Prostate gland (tissue), 2 donors: ENCODE measurements around the gene ACAA1. TPM values are rescaled to one million over a fixed set of nuclear protein-coding genes. Genes with fewer than 3 reads are reported as not detected.

Experiments used
- DNase-seq: peaks from one replicate; pipeline ENCODE4 v3.0.0-alpha.2; 2019; ENCODE audit warnings: low spot score
- H3K27ac ChIP-seq, 2 donors: fragments of 200-600 bp; sonication (generic); 2 replicates each; pipeline ENCODE4 v1.5.1; 2017 to 2019
- H3K27me3 ChIP-seq: fragments of 200-600 bp; sonication (generic); replicated peaks from 2 replicates; pipeline ENCODE4 v1.5.1; 2019; ENCODE audit not compliant: insufficient read depth
- H3K36me3 ChIP-seq, 2 donors: fragments of 200-600 bp; sonication (generic); 1 replicate in 1 of 2; 2 replicates in 1 of 2; pipeline versions ENCODE4 v1.5.1 to v1.8.1; 2017 to 2019
- H3K4me1 ChIP-seq: fragments of 200-600 bp; sonication (generic); replicated peaks from 2 replicates; pipeline ENCODE4 v1.5.1; 2019
- H3K4me3 ChIP-seq, 2 donors: fragments of 200-600 bp; sonication (generic); 2 replicates each; pipeline ENCODE4 v1.5.1; 2017 to 2019
- H3K9me3 ChIP-seq: fragments of 200-600 bp; sonication (generic); 2 replicates; pipeline ENCODE4 v1.5.1; 2017
- POLR2A ChIP-seq: fragments of 450-650 bp; IDR thresholded peaks from one replicate; pipeline ENCODE4 v1.6.1; 2016; ENCODE audit warnings: antibody characterized with exemption, mild to moderate bottlenecking
- POLR2AphosphoS5 ChIP-seq: sonication (generic); formaldehyde crosslinking; IDR thresholded peaks from one replicate; pipeline ENCODE4 v1.6.1; 2017; ENCODE audit warnings: antibody characterized with exemption
- WGBS: methylation state at CpG from one replicate; pipeline ENCODE4 v1.1.5; 2018; 5-methylcytosine and 5-hydroxymethylcytosine counted together
- intact Hi-C: fragments of 100-400 bp; cut with DNase I; formaldehyde crosslinking; loops from one replicate; pipeline ENCODE4 v1.14.2; 2022
- total RNA-seq, 2 donors: library from RNA; depleted of rRNA; stranded (reverse); fragments of >200 nt; gene quantifications; one replicate each; pipeline ENCODE4 v1.1.0, GENCODE V29; 2016
- TF ChIP-seq, protein P1 (sequence below), 4 experiments: fragments of 200-600 bp in 2 of 4; fragments of 450-650 bp in 2 of 4; sonication (generic) in 2 of 4; IDR thresholded peaks; 1 replicate in 3 of 4; 2 replicates in 1 of 4; pipeline ENCODE4 v1.5.1; 2016 to 2019; ENCODE audit warnings: antibody characterized with exemption in 4 of 4, mild to moderate bottlenecking in 2 of 4, moderate library complexity in 2 of 4

ACAA1 gene
- total RNA-seq, 2 donors from 2014 or later, result 89.8 to 112 TPM

DNA sequence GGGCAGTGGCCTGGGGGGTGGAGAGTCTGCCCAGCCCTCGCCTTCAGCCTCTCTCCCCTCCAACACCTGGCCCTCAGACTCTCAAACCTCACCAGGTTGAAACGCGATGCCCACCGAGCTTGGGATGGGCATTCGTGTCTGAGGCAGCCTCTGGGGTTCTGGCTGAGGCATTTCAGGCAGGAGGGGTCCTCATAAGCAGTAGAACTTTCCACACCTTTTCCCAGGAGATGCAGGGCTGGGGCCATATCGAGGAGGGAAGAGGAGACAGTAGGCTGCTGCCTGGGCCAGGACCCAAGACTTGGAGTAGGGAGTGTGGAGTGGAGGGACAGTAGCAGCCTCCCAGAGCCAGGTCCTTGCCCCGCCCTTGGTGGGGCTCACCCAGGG, 24.6 kb downstream of the ACAA1 start:
- Histone ChIP-seq H3K27ac (no peak overlapping the region), H3K4me1 (no peaks in the 10 kb centered on the region), H3K27me3 (no peaks in the 10 kb centered on the region), H3K9me3 (no peaks in the 10 kb centered on the region), H3K4me3 (no peak overlapping the region), H3K36me3 (no peaks in the 10 kb centered on the region)
- intact Hi-C loops, result no loop called here
- no peak for TF ChIP-seq POLR2A
- no peak for TF ChIP-seq POLR2AphosphoS5
- TF ChIP-seq, protein P1, sequence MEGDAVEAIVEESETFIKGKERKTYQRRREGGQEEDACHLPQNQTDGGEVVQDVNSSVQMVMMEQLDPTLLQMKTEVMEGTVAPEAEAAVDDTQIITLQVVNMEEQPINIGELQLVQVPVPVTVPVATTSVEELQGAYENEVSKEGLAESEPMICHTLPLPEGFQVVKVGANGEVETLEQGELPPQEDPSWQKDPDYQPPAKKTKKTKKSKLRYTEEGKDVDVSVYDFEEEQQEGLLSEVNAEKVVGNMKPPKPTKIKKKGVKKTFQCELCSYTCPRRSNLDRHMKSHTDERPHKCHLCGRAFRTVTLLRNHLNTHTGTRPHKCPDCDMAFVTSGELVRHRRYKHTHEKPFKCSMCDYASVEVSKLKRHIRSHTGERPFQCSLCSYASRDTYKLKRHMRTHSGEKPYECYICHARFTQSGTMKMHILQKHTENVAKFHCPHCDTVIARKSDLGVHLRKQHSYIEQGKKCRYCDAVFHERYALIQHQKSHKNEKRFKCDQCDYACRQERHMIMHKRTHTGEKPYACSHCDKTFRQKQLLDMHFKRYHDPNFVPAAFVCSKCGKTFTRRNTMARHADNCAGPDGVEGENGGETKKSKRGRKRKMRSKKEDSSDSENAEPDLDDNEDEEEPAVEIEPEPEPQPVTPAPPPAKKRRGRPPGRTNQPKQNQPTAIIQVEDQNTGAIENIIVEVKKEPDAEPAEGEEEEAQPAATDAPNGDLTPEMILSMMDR (IDR thresholded peaks at IDR 0.05), result no peak
- 84% methylated on average over 7 of the region's 7 CpGs for WGBS
- no peak for DNase-seq

DNA sequence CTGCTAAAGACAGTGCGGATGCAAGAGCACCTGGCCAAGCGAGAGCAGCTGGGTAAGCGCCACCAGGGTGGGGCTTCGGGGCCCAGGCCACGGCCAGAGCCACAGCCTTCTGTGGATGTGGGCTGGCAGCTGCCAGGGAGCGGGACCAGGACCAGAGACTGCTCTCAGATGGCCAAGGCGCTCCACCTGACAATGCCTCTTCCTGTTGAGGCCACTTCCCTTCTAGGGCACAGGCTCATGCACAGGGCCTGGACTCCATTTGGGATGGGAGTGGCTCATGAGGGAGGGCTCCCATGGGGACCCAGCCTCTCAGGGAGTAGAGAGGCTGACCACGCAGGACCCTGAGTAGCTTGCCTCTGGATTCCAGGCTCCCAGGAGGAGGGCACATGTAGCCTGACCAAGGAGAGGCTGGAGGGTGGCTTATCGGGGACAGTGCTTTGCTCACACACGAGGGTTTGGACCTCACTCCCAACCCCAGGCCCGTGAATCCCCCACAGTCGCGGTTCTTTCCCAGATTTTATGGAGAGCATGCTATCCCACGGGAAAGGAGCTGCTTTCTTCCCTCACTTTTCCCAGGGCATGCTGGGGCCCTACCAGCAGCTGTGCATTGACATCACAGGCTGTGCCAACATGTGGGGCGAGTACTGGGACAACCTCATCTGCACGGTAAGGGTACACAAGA, 25.1 kb downstream of the ACAA1 start:
- Histone ChIP-seq H3K9me3 (no peaks in the 10 kb centered on the region), H3K36me3 (no peaks in the 10 kb centered on the region), H3K4me3 (no peak overlapping the region), H3K27me3 (no peaks in the 10 kb centered on the region), H3K4me1 (no peaks in the 10 kb centered on the region), H3K27ac (no peak overlapping the region)
- intact Hi-C loops, result no loop called here
- WGBS, result 76% methylated on average over 15 of the region's 16 CpGs
- DNase-seq, result no peak
- no peak for TF ChIP-seq POLR2A
- TF ChIP-seq, protein P1 (IDR thresholded peaks at IDR 0.05), result no peak
- TF ChIP-seq POLR2AphosphoS5, result no peak

DNA sequence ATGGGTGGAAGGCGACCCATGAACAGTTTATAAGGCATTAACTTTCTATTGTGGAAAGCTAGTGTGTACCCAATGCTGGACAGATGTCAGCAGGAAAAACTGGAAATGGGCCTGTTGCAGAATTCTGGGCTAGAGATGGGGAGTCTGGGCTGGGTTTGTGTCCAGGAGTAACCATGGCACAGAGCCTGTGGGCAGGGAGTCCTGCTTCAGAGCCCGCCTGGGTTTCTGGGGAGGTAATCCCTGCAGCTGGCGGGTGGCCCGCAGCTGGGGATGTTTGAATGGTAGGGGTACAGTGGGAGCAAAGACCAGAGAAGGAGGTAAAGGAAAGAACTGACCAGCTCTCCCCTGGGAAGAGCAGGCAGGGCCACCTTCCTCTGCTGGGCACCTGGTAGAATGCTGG, 25.7 kb downstream of the ACAA1 start:
- no peaks in the 10 kb centered on the region for H3K9me3 ChIP-seq
- H3K4me1 ChIP-seq, result no peaks in the 10 kb centered on the region
- WGBS, result 86% methylated on average over 4 of the region's 4 CpGs
- no peak overlapping the region for H3K27ac ChIP-seq
- intact Hi-C loops, result no loop called here
- H3K4me3 ChIP-seq, result no peak overlapping the region
- no peaks in the 10 kb centered on the region for H3K36me3 ChIP-seq
- TF ChIP-seq POLR2A (no peak), POLR2AphosphoS5 (no peak)
- TF ChIP-seq, protein P1 (IDR thresholded peaks at IDR 0.05), result no peak
- DNase-seq, result no peak
- H3K27me3 ChIP-seq, result no peaks in the 10 kb centered on the region

DNA sequence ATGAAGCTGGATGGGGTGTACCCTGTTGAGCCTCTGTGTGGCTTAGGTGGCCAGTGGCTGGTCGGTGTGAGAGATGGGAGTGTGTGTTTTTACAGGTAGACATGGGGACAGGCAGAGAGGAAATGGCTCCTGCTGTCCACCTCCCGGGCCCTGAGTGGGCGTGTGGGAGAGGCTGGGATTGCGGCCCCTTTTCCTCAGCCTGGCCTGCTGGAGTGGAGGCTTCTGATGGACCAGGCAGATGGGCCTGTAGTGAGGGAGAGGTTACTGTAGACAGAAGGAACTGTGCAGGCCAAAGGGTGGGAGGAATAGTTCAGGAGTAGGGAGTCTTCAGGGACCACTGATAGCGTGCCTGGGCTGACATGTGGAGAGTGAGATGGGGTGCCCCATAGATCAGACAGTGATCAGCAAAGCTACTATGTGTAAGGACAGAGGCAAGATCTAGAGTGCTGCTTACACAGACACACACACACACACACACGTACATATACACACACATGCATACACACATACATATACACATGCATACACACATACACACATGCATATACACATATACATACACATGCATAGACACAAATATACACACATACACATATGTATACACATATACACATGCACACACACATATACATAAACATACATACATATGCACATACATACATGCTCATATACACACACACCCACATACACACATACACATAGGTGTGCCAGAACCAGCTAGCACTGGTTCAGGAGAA, 26.4 kb downstream of the ACAA1 start:
- Histone ChIP-seq H3K4me3 (no peak overlapping the region), H3K4me1 (no peaks in the 10 kb centered on the region), H3K9me3 (no peaks in the 10 kb centered on the region), H3K27me3 (no peaks in the 10 kb centered on the region), H3K36me3 (no peaks in the 10 kb centered on the region), H3K27ac (no peak overlapping the region)
- no peak for DNase-seq
- TF ChIP-seq, protein P1 (IDR thresholded peaks at IDR 0.05), result no peak
- no peak for TF ChIP-seq POLR2A
- TF ChIP-seq POLR2AphosphoS5, result no peak
- 94% methylated on average over 6 of the region's 6 CpGs for WGBS
- intact Hi-C loops, result no loop called here
